ENCODE data around the gene SKAP2.
"Not testable (repeated sequence)": the region's sequence is repeated elsewhere in the genome, so short reads cannot be mapped to it uniquely, and the experiment has no call there.

Gene SKAP2

DNA sequence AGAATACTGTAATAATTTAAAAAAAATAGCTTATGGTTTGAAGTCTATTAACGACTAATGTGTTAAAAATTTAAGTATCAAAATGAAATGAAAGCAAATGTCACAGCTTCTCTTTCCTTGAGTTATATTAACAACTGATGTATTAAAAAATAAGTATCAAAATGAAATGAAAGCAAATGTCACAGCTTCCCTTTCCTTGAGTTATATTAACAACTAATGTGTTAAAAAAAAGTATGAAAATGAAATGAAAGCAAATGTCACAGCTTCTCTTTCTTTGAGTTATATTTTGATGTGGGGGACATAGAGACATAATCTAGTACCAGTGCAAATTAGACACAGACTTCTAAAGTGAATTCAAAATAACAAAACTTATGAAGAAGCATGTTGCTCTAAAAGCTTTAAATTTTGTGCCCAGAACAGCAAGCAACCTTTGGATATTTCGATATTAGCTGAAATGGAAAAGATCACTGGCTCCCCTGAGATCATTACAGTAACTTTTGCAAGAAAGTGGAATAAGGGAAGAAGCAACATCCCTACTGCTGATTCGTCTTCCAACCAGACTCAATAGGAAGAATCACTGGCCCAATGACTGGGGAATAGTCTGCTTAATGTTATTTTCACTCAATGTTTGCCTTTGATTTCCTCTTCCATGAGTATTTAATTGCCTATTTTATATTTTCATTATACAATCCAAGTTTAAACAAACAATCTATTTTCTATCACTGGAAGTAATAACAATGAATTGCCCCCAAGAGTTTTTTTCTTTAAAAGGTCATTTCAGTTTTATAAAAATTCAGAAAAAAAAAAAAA is 8.0 kb downstream of the SKAP2 start:
- DNase-seq = no peak

DNA sequence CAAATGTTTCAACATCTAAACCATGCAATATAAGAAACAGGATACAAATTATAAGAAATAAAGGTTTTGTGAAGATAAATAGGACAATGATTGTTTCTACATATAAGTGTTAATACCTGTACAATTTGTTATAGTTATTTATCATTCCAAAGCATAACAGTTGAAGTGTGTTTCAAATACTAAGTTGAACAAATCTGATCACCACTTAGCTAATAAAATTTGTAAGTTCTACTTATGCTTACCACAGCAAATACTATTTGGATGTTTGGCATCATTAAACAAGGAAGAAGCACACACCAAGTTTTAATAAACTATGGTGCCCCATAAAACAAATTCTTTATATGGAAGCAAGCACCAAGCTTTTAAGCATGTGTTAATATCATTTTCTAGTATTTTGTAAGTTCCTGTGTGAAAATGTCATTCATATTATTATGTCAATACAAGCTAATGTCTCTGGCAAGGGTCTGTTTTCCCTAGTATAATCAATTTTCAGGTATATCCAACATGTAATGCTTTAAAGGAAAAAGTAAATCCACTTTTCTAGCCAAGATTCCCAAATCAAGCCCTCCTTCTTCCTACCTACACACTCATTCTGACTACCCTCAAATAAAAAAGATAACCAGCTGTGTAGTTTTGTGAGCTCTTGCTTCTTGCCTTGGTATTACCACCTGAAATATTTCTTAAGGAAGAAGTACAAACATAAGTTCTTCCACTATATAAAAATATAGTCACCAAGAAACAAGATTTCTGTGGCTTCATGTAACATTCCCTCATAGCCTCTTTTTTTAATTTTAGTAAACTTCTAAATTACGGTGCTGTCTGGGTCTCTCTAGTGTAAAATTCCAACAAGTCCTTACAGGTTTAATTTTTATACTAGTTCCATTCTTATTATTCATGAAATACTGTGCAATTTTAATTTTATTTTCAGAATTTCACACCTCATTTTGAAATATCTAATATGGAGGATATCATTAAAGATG is 9.2 kb downstream of the SKAP2 start:
- no peak for DNase-seq

DNA sequence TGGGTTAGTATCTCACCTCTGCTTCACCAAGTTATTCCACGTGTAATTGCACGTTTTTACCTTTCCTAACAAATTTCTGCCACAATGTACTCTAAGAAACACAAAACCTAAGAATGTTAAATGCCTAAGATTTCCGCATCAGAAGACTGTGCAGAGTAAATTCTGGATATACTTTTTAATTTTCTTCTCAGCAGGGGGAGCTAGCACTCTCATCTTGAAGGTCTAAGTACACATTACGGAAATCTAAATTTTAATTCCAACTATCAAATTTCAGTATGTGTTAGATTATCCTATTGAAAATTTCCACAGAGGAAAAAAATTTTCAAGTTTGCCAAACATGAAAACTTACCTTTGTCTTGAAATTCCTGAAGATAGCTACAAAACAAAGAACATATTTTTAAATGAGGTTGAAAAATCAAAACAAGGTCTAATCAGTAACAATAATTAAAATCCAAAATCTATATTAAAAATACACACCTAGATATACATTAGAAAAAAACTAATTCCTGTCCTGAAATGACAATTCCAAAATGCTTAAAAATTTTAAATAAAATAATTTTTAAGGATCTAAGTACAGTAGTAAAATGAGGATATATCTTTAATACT is 10.5 kb downstream of the SKAP2 start:
- peak; percentile 73 for DNase-seq

DNA sequence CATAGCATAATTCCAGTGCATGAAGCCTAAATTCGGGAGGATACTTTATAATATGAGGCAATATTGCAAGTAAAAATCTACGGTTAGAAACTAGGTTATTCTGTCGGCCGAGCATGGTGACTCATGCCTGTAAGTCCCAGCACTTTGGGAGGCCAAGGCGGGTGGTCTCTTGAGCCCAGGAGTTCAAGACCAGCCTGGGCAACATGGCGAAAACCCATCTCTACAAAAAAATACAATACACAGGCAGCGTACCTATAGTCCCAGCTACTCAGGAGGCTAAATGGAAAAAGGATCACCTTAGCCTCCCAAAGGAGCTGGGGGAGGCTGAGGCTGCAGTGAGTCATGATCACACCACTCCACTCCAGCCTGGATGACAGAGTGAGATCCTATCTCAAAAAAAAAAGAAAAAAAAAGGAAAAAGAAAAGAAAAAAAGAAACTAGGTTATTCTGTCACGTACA is 14.2 kb downstream of the SKAP2 start:
- no peak for DNase-seq

DNA sequence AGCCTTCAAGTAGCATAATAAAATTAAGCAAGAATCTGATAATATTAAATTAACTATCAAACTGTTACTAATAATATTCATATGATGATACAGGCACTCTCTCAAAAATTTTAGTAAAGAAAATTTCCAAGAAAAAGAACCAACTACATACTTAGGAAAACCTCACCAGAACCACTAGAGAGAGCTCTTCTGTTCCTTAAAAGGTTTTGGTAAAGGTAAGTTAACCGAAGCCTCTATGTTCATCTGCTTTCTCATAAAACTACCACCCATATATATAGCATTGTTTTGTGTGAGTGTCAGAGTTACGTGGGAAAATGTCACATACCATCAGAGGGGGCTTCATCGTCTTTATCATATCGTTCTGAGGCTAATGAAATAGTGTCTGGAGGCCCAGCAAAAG is 20.7 kb downstream of the SKAP2 start:
- peak; percentile 23 for DNase-seq

DNA sequence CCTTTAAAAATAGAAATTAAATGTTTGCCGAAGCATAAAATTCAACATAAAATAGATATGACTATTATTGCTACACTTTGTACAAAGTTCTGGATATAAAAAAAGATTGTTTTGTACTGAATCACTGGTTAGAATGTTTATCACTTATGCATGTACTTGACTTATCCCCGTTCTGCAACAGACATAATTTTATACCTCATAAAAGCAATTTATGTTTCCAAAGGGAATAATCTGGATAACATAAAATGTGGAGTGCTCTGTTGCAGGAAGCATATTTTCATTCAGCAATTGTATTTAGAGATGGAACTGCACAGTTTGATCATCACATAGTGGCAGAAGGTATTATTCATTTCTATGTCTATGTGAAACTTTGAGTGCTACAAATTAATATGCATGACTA is 21.5 kb downstream of the SKAP2 start:
- DNase-seq = no peak

DNA sequence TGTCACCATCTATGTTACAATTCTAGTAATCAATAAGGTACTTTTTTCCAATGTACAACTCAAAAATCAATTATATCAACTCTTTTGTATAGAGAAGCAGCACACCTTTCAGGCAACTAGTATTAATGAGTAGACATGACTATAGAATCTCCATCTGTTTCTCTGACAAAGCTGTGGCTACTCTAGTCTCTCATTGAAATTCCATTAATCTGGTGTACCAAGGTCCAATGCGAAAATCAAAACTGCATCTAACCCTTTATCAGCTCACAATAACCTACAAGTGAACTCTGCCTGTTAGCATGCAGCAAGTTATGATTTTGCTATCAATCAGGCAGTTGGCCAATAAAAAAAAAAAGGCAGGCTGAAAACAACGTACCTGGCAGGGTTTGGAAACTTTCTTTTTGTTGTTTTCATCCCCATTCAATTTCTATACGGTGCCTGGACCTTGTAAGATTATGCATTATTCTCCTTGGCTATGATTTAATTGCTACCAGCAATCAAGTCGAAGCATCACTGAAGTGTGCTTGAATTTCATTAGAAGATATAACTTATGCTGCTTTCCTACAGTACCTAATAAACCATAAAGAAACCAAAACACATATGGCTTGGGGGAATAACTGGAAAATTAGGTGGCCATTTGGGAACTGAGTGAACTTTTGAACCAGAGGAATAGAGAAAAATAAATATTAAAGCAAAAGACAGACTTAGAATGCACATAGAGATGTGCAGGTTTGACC is 23.2 kb downstream of the SKAP2 start:
- DNase-seq = peak; percentile 40

DNA sequence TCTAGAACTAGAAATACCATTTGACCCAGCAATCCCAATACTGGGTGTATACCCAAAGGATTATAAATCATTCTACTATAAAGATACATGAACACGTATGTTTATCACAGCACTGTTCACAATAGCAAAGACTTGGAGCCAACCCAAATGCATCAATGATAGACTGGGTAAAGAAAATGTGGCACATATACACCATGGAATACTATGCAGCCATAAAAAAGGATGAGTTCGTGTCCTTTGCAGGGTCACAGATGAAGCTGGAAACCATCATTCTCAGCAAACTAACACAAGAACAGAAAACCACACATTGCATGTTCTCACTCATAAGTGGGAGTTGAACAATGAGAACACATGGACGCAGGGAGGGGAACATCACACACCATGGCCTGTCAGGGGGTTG is 27.6 kb downstream of the SKAP2 start:
- DNase-seq = not testable (repeated sequence)

DNA sequence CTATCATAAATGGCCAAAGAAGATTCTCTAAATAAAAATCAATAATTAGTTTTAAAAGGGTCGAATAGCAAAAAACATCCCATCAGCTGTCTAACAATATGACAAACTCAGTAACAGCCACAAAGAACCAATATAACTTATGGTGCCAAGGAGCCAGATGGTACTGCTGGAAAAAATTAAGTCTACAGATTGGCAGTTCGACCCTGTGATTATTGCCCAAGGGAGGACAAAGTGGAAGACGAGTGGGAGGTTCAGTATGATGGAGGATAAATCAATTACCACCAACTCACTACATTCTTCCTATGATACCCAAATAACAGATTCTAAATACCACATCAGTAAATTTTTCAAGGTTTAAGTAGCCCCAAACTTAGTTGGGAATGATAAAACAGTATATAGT is 49.0 kb downstream of the SKAP2 start:
- DNase-seq = peak; percentile 50

DNA sequence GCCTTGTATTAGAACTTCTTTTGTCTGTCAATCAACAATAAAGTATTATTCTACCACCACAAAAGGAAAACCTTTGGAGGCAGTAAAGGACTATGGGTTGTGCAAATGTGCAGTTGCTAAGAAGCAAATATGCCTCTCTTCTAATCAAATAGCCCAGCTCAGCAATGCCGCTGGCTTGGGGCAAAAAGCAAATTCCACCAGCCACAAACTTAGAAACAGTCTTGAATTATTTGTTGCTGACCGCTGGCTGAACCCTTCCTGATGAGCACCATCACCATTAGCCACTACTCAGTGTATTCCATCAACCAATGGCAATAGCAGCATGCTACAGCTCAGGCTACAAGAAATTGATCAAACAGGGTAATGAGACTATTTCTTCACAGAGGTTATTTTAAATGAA is 51.0 kb downstream of the SKAP2 start:
- DNase-seq = no peak

DNA sequence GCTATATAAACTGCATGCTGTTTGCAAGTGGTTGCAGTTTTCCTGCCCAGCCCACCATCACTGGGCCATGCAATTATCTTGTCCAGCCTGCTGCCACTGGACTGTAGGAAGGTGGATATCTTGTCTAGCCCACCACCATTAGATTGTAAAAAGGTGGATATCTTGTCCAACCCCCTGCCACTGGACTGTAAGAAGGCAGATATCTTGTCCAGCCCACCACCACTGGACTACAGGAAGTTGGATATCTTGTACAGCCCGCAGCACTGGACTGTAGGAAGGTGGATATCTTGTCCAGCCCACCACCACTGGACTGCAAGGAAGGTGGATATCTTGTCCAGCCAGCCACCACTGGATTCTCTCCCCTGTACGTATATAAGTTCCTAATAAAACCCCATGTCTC is 69.8 kb downstream of the SKAP2 start:
- no peak for DNase-seq

DNA sequence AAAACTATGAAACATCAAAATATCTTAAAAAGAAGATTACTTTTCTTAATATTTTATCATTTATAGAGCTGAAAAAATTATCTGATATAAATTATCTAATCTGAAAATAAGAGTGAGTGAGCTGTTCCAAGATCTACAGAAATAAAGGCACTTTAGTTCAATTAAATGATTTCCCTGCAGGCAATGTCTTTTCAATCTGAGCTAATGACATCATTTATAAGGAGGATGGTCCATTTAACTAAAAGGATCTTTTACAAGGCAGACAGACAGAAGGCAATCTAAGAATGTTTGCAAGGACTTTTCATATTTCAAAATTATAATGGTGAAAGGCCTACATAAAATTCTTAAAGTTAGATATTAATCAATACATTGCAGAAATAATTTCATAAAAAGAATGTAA is 71.8 kb downstream of the SKAP2 start:
- no peak for DNase-seq

DNA sequence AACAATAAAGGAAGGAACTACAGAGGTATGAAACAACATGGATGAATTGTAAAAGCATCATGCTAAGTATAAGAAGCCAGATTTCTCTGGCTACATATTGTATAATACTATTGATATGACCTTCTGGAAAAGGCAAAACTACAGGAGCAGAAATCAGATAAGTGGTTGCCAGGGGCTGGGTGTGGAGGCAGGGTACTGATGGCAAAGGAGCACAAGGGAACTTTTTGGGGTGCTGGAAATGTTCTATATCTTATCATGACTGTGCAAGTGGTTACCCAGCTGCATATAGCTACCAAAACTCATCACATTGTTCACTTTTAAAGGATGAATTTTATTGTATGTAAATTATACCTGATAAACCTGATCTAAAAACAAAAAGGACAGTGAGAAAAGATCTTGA is 72.4 kb downstream of the SKAP2 start:
- no peak for DNase-seq

DNA sequence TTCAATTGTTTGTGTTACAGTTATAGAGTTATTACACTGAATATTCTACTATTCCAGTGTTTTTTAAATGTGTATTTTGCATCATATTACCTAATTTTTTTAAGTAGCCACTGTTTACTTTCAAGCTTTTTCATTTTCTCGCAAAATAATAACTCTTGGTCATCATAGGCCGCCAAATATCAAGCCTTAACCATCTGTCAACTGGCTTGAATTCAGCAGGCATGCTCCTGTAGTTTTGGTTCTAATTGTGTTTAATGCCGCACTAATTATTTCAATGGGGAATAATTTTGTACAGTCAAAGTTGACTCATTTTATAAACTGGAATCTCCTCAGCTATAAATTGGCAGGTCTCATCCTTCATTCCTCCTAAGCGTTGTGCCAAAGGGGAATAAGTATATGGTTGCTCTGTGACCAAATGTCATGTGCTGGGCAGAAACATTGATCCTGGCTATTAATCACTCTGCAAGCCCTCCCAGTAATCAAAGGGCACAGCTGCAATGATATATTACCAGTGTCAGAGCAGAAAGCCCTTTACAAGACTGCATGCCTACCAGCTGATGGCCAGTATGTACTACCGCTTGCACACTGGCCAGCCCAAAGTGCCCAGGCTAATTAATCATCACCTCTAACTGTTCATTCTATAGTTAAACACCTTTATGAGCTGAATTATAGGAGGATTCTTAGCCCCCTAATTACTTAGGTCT is 74.8 kb downstream of the SKAP2 start:
- DNase-seq = peak; percentile 78

DNA sequence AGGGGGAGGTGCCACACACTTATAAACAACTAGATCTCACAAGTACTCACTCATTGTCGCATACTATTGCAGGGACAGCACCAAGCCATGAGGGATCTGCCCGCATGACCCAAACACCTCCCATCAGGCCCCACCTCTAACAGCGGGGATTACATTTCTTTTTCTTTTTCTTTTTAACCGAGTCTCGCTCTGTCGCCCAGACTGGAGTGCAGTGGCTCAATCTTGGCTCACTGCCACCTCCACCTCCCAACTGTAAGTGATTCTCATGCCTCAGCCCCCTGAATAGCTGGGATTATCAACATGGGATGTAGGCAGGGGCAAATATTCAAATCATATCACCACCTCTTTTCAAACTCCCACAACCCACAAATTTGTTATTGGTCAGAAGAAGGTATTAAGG is 76.7 kb downstream of the SKAP2 start:
- DNase-seq = peak; percentile 13

DNA sequence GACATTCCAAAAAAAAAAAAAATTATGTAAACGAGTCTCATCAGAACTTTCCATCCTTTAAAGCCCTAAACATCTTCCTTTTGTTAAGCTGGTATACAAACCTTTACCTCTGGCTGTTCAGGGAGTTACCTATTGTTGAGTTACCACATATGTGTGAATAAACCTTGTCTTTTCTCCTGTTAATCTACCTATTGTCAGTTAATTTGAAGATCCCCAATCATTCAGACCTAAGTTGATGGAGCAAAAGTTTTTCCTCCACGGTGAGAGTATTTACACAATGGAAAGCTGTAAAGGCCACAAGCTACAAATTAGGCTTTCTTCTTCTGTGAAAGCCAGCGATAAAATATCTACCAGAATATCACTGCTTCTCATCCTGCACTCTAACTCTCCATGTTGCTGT is 80.3 kb downstream of the SKAP2 start:
- DNase-seq = no peak

DNA sequence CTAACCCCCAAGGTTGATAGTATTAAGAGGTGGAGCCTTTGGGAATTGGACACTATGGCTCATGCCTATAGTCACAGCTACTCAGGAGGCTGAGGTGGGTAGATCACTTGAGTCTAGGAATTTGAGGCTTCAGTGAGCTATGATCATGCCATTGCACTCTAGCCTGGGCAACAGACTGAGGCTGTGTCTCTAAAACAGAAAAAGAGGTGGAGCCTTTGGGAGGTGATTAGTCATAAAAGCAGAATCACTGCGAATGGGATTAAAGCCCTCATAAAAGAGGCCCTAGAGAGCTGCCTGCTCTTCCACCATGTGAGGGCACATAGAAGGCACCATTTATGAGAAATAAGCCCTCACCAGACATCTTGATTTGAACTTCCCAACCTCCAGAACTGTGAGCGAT is 81.9 kb downstream of the SKAP2 start:
- no peak for DNase-seq

DNA sequence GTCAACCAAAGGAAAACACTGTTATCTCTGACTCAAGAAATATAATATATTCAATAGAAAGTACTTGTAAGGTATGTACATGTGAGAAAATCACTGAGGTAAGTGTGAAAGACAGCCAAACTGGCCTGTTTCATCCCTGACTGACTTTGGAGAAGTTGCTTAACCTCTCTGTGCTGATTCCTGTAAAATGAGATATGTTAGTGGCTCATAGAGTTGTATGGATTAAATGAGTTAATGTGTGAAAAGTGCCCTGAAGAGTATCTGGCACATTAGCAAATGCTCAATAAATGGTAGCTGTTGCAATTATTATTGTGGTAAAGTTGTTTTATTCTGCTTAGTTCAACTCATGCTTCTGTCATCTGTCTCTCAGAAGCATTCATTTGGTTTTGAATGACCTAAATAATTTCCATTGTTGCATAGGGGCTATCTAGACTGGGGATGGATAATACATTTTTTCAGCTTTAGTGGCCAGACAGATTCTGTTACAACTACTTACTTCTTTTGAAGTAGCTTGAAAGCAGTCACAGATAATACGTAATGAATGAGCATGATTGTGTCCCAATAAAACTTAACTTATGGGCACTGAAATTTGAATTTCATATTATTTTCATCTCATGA is 84.3 kb downstream of the SKAP2 start:
- no peak for DNase-seq

DNA sequence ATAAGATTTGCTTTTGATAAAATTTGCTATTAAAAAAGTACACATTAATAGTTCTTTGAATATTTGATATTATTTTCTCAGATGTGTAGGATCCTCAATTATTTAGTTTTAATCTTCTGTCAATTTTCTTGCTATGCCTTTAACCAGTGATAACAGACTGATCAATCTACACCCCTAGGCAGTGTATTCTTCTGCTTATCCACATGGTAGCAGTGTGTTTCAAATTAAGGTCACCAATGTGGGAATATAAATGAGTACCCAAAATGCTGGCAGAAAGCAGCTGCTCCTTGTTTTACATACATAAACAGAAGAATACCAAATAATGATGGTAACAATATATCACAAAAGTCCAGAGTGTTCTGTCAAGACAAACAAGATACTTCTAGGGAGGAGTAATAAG is 87.0 kb downstream of the SKAP2 start:
- DNase-seq = peak; percentile 16

DNA sequence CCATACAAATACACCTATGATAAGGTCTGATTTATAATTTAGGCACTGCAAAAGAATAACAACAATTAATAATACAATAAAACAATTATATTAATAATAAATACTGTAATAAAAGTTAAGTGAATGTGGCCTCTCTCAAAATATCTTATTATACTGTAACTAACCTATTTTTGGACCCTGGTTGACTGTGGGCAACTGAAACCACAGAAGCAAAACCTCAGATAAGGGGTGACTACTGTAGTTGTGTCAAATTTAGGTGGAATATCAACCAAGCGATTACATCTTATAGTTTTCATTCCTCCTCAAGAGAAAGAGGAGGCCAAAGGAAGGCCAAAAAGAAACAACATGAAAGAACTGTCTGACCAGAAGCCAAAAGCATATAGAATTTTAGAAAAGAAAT is 103.9 kb downstream of the SKAP2 start:
- DNase-seq = no peak

DNA sequence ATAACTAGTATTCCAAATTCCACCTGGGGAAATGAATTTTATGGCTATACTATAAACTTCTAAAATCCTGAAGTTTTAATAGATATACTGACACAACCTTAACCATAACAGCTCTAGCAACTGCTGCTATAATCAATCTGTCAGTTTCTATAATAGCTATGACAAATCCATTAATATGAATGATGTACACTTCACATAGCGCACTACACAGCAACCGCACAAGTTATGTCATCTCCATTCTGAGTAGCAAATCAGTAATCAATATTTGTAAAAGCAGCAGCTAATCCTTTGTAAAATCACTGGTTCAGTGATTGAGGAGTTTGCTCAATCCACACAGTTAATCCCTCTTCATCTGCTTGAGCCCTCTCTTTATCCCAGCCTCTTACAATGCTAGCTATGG is 105.3 kb downstream of the SKAP2 start:
- DNase-seq = no peak

DNA sequence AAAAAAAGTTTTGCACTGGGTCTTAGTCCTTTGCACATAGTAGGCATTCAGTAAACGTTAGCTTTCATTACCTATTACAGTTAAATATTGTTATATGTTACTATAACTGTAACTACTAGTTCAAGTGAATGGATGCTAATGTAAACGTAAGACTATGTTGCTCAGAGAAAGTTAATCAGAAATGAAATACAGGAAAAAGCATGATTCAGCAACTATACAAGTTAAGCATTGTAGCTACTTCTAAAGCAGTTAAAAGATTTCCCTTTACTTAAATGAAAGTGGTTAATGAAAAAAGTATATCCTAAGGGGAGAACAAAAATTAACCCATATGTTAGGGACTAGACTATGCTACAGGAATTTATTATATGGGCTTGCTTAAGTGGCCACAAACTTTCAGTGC is 121.2 kb downstream of the SKAP2 start:
- DNase-seq = no peak

Data from NCI-H1092 treated with DMSO at 0.1 percent for 48 hours (cell line).